Activated naive CD8-positive, alpha-beta T cell treated with anti-CD3 and anti-CD28 coated beads, Interleukin-2, amount 10 ng/mL, durations not matched to agents 7 days and 5 days (primary cell): ENCODE results near the gene KRT2. TPM values are rescaled to one million over a fixed set of nuclear protein-coding genes. Genes with fewer than 3 reads are reported as not detected.

ENCODE experiments used
- ATAC-seq: fragments of 150-1000 bp; cut with Tn5 transposase; one replicate; pipeline ENCODE4 v1.10.0; 2021; ENCODE audit warnings: low read depth, moderate library complexity
- POLR2A ChIA-PET: fragments of 350-600 bp; sonication (Branson Sonifier 250); formaldehyde crosslinking; loops from one replicate; lab custom pipeline; 2021; ENCODE audit warnings: antibody characterized with exemption; lab: Charles Lee
- DNase-seq: peaks from one replicate; pipeline ENCODE4 v3.0.0; 2021
- H3K27ac Mint-ChIP-seq: one replicate; pipeline ENCODE4 v1.8.0; 2022; ENCODE audit warnings: mild to moderate bottlenecking, mixed read lengths
- H3K27me3 Mint-ChIP-seq: one replicate; pipeline ENCODE4 v1.8.0; 2022; ENCODE audit warnings: mild to moderate bottlenecking, moderate library complexity, mixed read lengths
- H3K36me3 Mint-ChIP-seq: one replicate; pipeline ENCODE4 v1.8.0; 2021; ENCODE audit warnings: mild to moderate bottlenecking, mixed read lengths
- H3K4me1 Mint-ChIP-seq: one replicate; pipeline ENCODE4 v1.8.0; 2021; ENCODE audit warnings: mixed read lengths
- H3K4me3 Mint-ChIP-seq: one replicate; pipeline ENCODE4 v1.8.0; 2022; ENCODE audit warnings: mild to moderate bottlenecking, moderate library complexity, mixed read lengths
- H3K9me3 Mint-ChIP-seq: one replicate; pipeline ENCODE4 v1.8.0; 2021; ENCODE audit warnings: mixed read lengths
- total RNA-seq, 2 experiments: library from RNA; stranded (reverse); gene quantifications; one replicate each; pipeline ENCODE4 v1.2.3, GENCODE V29; 2021

Gene KRT2
- total RNA-seq, 2 experiments from 2014 or later: not detected

- peaks cover 11% of the 10 kb centered on the region for H3K27me3 Mint-ChIP-seq
- H3K4me3 Mint-ChIP-seq: peak overlapping the region; percentile 16
- ATAC-seq: peak; percentile 96
- H3K36me3 Mint-ChIP-seq: peaks cover 1% of the 10 kb centered on the region
- no peaks in the 10 kb centered on the region for H3K9me3 Mint-ChIP-seq
- H3K27ac Mint-ChIP-seq: peak overlapping the region; percentile 9
- peaks cover 14% of the 10 kb centered on the region for H3K4me1 Mint-ChIP-seq
- DNase-seq: peak; percentile 44
- POLR2A ChIA-PET: interaction anchor here (0.6 to 1.2 kb wide), 2 partner anchors 9 to 274 kb away, joined by 4 read pairs; no protein-coding TSS in a partner anchor
Measured at GRCh38 chr12:52681526-52682380, 29.7 kb upstream of the KRT2 start.

GRCh38 chr12:52680363-52680762 is 28.4 kb upstream of the KRT2 start, which contains the start of gene KRT1:
TSS of gene KRT1 (minus strand) at chr12:52680407. CDS start at chr12:52680348, 59 bp downstream.
- Mint-ChIP-seq H3K27ac (peak within 1 kb of the TSS; percentile 7), H3K9me3 (no peaks in the 10 kb centered on the region), H3K4me3 (peak within 1 kb of the TSS; percentile 16), H3K27me3 (peaks cover 11% of the 10 kb centered on the region), H3K36me3 (peaks cover 1% of the 10 kb centered on the region), H3K4me1 (peaks cover 14% of the 10 kb centered on the region)
- ATAC-seq: no peak
- no peak for DNase-seq
- POLR2A ChIA-PET: interaction anchor here (1.2 kb wide), 1 partner anchor 10 kb away, joined by 4 read pairs; no protein-coding TSS in a partner anchor

- DNase-seq: no peak
- Mint-ChIP-seq H3K27me3 (peaks cover 11% of the 10 kb centered on the region), H3K4me3 (no peak overlapping the region), H3K9me3 (no peaks in the 10 kb centered on the region), H3K4me1 (peaks cover 14% of the 10 kb centered on the region), H3K36me3 (peaks cover 1% of the 10 kb centered on the region), H3K27ac (peak overlapping the region; percentile 7)
- POLR2A ChIA-PET: no interaction called here
- ATAC-seq: no peak
Measured at GRCh38 chr12:52679875-52680274, 27.9 kb upstream of the KRT2 start.

DNA sequence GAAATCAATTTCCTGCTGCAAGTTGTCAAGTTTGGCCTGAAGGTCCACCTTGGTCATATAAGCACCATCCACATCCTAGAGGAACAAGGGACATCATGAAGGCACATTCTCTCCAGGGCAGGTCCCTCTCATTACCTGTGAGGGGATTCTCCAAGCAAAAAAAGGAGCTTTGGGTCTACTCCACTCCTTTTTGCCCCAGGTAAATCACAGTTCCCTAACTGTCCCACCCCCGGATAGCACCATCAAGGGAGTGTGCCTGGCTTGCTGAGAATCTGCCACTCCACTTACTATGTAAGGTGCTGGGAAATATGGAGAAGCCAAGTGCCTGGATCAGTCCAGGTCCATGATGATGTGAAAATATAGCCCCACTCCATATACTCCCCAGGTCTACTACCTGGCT is 25.7 kb upstream of the KRT2 start:
- ATAC-seq (no peak), DNase-seq (no peak)
- H3K36me3 Mint-ChIP-seq: peaks cover 1% of the 10 kb centered on the region
- peaks cover 14% of the 10 kb centered on the region for H3K27me3 Mint-ChIP-seq
- no peak overlapping the region for H3K27ac Mint-ChIP-seq
- POLR2A ChIA-PET: no interaction called here
- peaks cover 14% of the 10 kb centered on the region for H3K4me1 Mint-ChIP-seq
- H3K4me3 Mint-ChIP-seq: no peak overlapping the region
- no peaks in the 10 kb centered on the region for H3K9me3 Mint-ChIP-seq

DNA sequence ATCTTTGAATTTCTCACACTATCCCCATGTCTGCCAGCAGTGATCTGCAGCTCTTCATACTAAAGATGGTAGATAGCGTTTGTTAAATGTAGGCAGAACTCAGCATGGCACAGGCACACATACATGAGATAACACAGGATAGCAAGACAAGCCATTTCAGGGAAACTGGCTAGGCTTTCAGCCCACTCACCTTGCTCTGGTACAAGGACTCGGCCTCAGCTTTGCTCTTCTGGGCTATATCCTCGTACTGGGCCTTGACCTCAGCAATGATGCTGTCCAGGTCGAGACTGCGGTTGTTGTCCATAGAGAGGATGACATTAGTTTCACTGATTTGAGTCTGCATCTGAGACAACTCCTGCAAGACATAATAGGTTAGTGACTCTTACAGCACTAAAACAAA is 25.1 kb upstream of the KRT2 start:
- Mint-ChIP-seq H3K36me3 (peaks cover 1% of the 10 kb centered on the region), H3K27me3 (peaks cover 14% of the 10 kb centered on the region), H3K4me3 (no peak overlapping the region), H3K9me3 (no peaks in the 10 kb centered on the region), H3K27ac (no peak overlapping the region), H3K4me1 (peaks cover 14% of the 10 kb centered on the region)
- ATAC-seq (no peak), DNase-seq (no peak)
- POLR2A ChIA-PET: no interaction called here

DNA sequence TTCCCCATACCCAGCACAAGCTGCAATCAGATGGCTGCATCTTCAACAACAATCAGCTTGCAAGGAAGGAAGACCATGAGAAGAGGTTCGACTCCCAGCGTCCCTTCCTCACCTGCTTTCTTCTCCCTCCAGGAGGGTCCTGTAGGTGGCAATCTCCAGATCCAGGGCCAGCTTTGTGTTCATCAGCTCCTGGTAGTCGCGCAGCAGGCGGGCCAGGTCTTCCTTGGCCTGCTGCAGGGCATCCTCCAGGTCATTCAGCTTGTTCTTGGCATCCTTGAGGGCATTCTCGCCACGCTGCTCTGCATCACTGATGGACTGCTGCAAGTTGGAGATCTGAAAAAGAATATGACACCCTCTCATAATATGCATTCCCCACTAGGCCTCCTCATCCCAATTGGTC is 24.2 kb upstream of the KRT2 start:
- POLR2A ChIA-PET: no interaction called here
- Mint-ChIP-seq H3K4me3 (no peak overlapping the region), H3K36me3 (peaks cover 1% of the 10 kb centered on the region), H3K27me3 (peaks cover 14% of the 10 kb centered on the region), H3K9me3 (no peaks in the 10 kb centered on the region), H3K4me1 (peaks cover 6% of the 10 kb centered on the region), H3K27ac (no peak overlapping the region)
- ATAC-seq (no peak), DNase-seq (no peak)

GRCh38 chr12:52675301-52675701 is 23.3 kb upstream of the KRT2 start:
- no peak overlapping the region for H3K4me3 Mint-ChIP-seq
- POLR2A ChIA-PET: no interaction called here

GRCh38 chr12:52674433-52674775 is 22.4 kb upstream of the KRT2 start:
- Mint-ChIP-seq H3K4me1 (no peaks in the 10 kb centered on the region), H3K27ac (no peak overlapping the region), H3K4me3 (no peak overlapping the region), H3K9me3 (no peaks in the 10 kb centered on the region), H3K36me3 (no peaks in the 10 kb centered on the region), H3K27me3 (peaks cover 14% of the 10 kb centered on the region)
- POLR2A ChIA-PET: no interaction called here
- ATAC-seq (no peak), DNase-seq (no peak)

More at GRCh38 chr12:52675301-52675701, 23.3 kb upstream of the KRT2 start:
- ATAC-seq: no peak
- Mint-ChIP-seq H3K9me3 (no peaks in the 10 kb centered on the region), H3K36me3 (peaks cover 1% of the 10 kb centered on the region), H3K27me3 (peaks cover 16% of the 10 kb centered on the region), H3K27ac (no peak overlapping the region), H3K4me1 (peaks cover 2% of the 10 kb centered on the region)
- no peak for DNase-seq

GRCh38 chr12:52673713-52674432 is 21.9 kb upstream of the KRT2 start:
- POLR2A ChIA-PET: no interaction called here
- Mint-ChIP-seq H3K36me3 (no peaks in the 10 kb centered on the region), H3K9me3 (no peaks in the 10 kb centered on the region), H3K4me3 (no peak overlapping the region), H3K27ac (no peak overlapping the region), H3K4me1 (no peaks in the 10 kb centered on the region), H3K27me3 (peaks cover 14% of the 10 kb centered on the region)
- ATAC-seq (no peak), DNase-seq (no peak)

DNA sequence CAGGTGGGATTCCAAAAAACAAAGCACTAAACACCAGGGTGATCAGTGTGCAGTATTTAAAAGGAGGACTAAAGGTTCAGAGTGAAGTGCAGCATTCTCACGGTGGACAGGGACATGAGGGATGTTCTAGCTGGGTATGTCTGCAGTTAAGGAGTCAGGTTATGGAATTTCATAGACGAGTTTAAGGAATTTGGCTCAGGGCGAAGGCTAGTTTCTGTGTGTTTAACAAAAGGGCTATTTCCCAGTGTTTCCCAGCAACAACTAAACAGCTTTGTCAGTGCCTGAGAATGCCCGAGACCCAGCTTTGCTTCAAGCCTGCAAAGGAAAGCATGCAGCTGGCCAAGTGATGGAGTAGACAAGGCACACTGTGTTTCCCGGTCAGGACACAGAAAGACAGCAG is 21.2 kb upstream of the KRT2 start:
- Mint-ChIP-seq H3K9me3 (no peaks in the 10 kb centered on the region), H3K27ac (no peak overlapping the region), H3K4me1 (no peaks in the 10 kb centered on the region), H3K4me3 (no peak overlapping the region), H3K27me3 (peaks cover 12% of the 10 kb centered on the region), H3K36me3 (no peaks in the 10 kb centered on the region)
- ATAC-seq (no peak), DNase-seq (no peak)
- POLR2A ChIA-PET: no interaction called here

- Mint-ChIP-seq H3K9me3 (no peaks in the 10 kb centered on the region), H3K36me3 (no peaks in the 10 kb centered on the region), H3K27me3 (peaks cover 8% of the 10 kb centered on the region), H3K4me3 (no peak overlapping the region), H3K27ac (no peak overlapping the region), H3K4me1 (no peaks in the 10 kb centered on the region)
- DNase-seq (no peak), ATAC-seq (peak; percentile 47)
- POLR2A ChIA-PET: no interaction called here
Measured at GRCh38 chr12:52672321-52672933, 20.4 kb upstream of the KRT2 start.

- no peaks in the 10 kb centered on the region for H3K4me1 Mint-ChIP-seq
- DNase-seq: no peak
Measured at GRCh38 chr12:52670961-52671360, 18.9 kb upstream of the KRT2 start.

DNA sequence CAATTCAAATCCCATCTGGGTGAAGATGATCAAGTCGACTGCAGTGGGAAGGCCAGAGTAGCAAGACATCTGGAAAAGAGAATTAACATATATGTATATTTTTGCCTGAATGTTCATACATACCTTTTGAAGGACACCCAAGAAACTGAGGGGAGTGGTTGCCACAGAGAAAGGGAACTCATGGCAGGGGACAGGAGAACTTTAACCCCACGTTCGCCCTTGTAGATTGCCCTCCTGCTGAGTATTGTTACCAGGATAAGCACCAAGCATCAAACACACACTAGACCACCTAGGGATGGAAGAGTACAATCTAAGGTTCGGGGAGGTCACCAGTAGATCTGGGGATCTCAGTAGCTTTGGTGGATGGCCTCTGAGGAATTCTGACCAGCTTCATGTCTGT is 18.5 kb upstream of the KRT2 start:
- Mint-ChIP-seq H3K4me1 (no peaks in the 10 kb centered on the region), H3K4me3 (no peak overlapping the region), H3K36me3 (no peaks in the 10 kb centered on the region), H3K27me3 (peaks cover 12% of the 10 kb centered on the region), H3K9me3 (no peaks in the 10 kb centered on the region), H3K27ac (no peak overlapping the region)
- DNase-seq (no peak), ATAC-seq (no peak)
- POLR2A ChIA-PET: no interaction called here

More at GRCh38 chr12:52670961-52671360, 18.9 kb upstream of the KRT2 start:
- Mint-ChIP-seq H3K36me3 (no peaks in the 10 kb centered on the region), H3K4me3 (no peak overlapping the region), H3K9me3 (no peaks in the 10 kb centered on the region), H3K27ac (no peak overlapping the region), H3K27me3 (peaks cover 12% of the 10 kb centered on the region)
- POLR2A ChIA-PET: no interaction called here
- ATAC-seq: no peak
